ENCODE measurements around the gene MAG.

DNA sequence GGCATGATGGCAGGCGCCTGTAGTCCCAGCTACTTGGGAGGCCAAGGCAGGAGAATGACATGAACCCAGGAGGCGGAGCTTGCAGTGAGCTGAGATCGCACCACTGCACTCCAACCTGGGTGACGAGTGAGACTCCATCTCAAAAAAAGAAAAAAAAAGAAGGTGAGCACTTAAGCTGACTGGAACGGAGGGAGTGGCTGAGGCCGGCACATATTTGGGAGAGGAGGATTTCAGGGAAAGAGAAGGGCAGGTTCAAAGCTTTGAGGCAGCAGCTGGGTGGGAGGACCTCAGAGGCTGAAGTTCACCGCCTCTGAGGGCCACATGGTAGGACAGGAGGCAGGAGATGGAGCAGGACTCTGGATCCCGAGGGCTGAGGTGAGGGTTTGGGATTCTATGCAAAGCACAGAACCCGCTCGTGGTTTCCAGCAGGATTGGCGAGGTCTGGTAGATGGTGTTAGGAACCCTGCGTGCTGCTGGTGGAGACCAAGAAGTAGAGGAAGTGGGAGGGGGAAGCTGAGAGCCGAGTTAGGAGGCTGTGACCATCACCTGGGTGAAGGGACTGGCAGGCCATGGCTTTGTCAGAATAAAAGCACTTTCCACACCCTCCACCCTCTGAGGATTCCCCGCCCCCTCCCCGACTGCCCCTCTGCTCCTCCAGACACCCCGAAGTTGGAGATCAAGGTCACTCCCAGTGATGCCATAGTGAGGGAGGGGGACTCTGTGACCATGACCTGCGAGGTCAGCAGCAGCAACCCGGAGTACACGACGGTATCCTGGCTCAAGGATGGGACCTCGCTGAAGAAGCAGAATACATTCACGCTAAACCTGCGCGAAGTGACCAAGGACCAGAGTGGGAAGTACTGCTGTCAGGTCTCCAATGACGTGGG, 45.4 kb downstream of the MAG start:
- TF ChIP-seq, protein P1, sequence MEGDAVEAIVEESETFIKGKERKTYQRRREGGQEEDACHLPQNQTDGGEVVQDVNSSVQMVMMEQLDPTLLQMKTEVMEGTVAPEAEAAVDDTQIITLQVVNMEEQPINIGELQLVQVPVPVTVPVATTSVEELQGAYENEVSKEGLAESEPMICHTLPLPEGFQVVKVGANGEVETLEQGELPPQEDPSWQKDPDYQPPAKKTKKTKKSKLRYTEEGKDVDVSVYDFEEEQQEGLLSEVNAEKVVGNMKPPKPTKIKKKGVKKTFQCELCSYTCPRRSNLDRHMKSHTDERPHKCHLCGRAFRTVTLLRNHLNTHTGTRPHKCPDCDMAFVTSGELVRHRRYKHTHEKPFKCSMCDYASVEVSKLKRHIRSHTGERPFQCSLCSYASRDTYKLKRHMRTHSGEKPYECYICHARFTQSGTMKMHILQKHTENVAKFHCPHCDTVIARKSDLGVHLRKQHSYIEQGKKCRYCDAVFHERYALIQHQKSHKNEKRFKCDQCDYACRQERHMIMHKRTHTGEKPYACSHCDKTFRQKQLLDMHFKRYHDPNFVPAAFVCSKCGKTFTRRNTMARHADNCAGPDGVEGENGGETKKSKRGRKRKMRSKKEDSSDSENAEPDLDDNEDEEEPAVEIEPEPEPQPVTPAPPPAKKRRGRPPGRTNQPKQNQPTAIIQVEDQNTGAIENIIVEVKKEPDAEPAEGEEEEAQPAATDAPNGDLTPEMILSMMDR (IDR thresholded peaks at IDR 0.05): no peak
- TF ChIP-seq POLR2A (IDR thresholded peaks at IDR 0.05): no peak

Data from uterus (tissue), 2 donors.